Astrocyte of the spinal cord (primary cell): ENCODE measurements around the gene SLC35F3.
A peak's percentile ranks its signal among the peaks of the same experiment; 100 is the strongest.

Source experiments
- DNase-seq: peaks from one replicate; pipeline ENCODE4 v3.0.0; 2011; ENCODE audit warnings: low read depth, low spot score
- H3K4me3 ChIP-seq: 2 replicates; pipeline ENCODE4 v1.5.1; 2011; ENCODE audit warnings: low read depth, mild to moderate bottlenecking, low read length, moderate library complexity
- in situ Hi-C: cut with HindIII; loops from 2 replicates; pipeline ENCODE4 v1.10.0; 2017; ENCODE audit warnings: low sequenced_read_pairs
- TF ChIP-seq, protein P1 (sequence below): IDR thresholded peaks from 2 replicates; pipeline ENCODE4 v1.5.1; 2012; ENCODE audit warnings: low read depth, mild to moderate bottlenecking, low read length, inconsistent platforms

SLC35F3 gene

DNA sequence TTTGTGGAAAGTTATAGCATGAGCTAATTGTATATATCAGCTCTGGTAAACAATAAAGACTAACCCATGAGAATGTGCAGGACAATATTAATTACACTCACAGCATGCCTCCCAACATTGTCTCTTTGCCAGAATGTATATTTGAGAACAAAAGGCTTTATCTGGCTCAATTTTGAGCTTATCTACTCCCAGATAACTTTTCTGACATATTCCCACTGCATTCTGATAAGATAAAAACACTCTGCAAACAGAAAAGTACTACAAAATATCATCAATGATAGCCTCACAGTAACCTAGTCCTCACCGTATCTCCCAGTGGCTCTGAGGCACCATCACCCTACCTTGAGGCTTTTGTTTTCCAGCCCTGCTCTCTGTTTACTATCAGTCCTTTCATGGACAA lies 188.6 kb downstream of the SLC35F3 start:
- no peak overlapping the region for H3K4me3 ChIP-seq
- in situ Hi-C loops, result no loop called here
- no peak for DNase-seq
- TF ChIP-seq, protein P1, sequence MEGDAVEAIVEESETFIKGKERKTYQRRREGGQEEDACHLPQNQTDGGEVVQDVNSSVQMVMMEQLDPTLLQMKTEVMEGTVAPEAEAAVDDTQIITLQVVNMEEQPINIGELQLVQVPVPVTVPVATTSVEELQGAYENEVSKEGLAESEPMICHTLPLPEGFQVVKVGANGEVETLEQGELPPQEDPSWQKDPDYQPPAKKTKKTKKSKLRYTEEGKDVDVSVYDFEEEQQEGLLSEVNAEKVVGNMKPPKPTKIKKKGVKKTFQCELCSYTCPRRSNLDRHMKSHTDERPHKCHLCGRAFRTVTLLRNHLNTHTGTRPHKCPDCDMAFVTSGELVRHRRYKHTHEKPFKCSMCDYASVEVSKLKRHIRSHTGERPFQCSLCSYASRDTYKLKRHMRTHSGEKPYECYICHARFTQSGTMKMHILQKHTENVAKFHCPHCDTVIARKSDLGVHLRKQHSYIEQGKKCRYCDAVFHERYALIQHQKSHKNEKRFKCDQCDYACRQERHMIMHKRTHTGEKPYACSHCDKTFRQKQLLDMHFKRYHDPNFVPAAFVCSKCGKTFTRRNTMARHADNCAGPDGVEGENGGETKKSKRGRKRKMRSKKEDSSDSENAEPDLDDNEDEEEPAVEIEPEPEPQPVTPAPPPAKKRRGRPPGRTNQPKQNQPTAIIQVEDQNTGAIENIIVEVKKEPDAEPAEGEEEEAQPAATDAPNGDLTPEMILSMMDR, result no peak

DNA sequence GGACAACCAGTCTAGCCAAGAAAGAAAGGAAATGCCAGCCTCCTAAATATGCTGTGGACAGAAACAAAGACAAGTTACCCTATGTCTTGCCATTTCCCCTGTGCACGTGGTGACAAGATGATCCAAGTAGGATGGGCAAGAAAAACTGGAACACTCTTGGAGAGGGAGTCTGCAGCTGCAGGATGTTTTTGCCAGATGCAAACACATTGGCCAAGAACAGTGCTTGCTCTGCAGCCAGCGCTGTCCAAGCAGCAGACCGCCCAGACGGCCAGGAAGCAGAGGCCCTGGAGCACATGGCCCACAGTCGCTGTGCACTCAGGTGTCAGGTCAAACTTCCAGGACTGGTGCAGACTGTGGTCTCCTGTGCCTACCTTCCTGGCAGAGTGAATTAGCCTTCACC lies 189.3 kb downstream of the SLC35F3 start:
- no peak overlapping the region for H3K4me3 ChIP-seq
- TF ChIP-seq, protein P1, result no peak
- in situ Hi-C loops, result no loop called here
- DNase-seq, result no peak

DNA sequence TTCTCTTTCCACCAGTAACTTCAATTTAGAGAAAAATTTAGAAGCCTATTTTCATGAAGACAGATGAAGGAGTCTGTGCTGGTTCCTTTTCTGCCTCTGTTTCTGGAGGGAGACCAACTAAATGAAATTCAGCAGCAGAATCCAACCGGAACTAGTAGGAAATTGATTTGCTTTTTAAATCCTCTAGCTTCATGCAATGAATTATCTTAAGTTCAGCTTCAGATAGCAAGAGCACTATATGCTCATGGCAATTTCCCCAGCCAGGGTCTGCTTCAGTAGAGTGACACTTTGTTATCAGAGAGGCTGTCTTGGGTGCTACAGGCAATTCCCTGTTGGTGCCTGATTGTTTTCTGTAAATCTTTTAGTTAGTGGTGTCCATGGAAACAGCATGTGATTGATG lies 189.7 kb downstream of the SLC35F3 start:
- TF ChIP-seq, protein P1, result no peak

DNA sequence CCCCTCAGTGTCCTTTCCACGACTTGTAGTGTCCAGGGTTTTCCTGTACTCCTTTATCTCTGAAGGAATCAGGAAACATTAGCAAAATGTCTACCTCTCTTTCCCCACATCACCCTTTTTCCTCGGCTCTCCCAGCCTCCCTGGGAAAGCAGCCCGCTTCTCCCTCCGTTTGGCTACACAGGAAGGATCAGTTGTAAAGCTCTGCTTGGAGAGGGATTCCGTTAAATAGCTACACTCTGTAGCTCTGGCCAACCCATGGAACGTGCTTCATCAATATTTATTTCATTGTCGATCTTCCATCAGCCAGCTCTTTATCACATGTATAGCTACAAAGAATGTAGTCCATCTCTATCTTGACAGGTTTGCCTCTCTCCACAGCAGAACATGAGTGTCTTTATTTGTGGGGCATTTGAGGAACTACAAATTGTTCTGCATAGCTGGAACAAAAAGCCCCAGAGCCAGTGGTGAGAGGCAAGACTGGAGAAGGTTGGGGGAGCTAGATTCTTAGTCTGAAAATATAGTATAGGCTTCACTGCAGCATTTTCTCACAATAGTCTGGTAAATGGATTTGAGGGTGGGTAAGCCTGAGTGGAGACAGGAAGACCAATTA lies 191.8 kb downstream of the SLC35F3 start:
- H3K4me3 ChIP-seq, result no peak overlapping the region
- DNase-seq, result no peak
- in situ Hi-C loops, result no loop called here
- TF ChIP-seq, protein P1, result no peak

More for the DNA sequence above, 189.7 kb downstream of the SLC35F3 start:
- no peak for DNase-seq
- H3K4me3 ChIP-seq, result no peak overlapping the region
- in situ Hi-C loops, result no loop called here

DNA sequence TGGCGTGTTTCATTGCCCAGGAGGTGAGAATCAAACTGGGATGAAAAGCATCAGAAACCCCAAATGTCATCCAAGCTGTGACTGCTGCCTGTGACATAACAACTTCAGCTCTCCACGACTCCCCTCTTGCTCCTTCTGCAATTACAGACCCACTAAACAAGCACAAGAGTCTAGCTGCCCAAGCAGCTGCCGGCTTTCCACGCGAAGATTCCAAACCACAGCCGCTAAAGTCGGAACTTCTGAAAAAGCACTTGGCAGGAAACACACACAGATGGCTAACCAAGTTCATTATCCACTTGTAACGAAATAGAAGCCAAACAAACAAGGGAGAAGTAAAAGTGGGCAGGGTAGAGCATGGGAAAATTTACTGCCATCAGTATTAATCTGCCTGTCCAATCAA lies 198.1 kb downstream of the SLC35F3 start:
- no peak overlapping the region for H3K4me3 ChIP-seq
- in situ Hi-C loops, result no loop called here
- TF ChIP-seq, protein P1, result no peak
- peak; percentile 60 for DNase-seq

DNA sequence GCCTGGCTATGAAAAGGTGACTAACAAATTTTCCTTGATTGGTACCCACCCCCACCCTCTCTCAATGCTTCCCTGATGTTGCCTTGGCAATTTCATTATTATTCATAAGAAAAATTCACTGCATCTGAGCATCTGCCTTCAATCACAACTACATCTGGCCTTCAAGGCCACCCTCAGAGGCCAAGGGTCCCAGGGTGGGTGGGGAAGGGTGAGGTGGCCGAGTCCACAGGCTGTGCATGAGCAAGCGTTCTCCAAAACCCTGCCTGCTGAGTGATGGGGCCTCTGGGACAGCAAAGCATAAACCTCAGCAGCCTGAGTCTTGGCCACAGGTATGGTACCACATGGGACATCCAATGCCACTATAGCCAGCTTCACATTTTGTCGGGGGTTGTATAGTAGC lies 198.7 kb downstream of the SLC35F3 start:
- in situ Hi-C loops, result no loop called here
- TF ChIP-seq, protein P1, result no peak
- no peak overlapping the region for H3K4me3 ChIP-seq
- DNase-seq, result no peak

DNA sequence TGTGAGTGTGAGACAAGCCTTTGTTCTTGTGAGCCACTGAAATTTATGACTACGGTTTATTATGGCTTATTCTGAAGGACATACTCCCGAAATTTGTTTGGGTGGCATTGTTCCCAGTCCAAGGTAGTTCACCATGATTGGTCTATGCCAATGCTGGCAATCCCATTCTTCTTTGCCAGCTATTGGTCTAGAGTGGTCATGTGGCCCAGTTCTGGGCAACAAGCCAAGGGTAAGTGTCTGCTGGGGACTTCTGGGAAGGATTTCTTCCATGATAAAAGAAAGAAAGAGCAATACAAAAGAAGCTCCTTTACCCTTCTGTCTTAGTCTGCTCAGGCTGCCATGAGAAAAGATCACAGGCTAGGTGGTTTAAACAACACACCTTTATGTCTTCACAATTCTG lies 201.6 kb downstream of the SLC35F3 start:
- H3K4me3 ChIP-seq, result no peak overlapping the region
- no peak for DNase-seq
- TF ChIP-seq, protein P1, result no peak
- in situ Hi-C loops, result no loop called here
